Measurements from ENCODE around the gene CPS1.

GRCh38 chr2:210687786-210688470 lies 131.5 kb downstream of the CPS1 start:
- TF ChIP-seq POLR2AphosphoS5 (IDR thresholded peaks at IDR 0.05; ENCODE audit: low read depth, low read length) (no peak), POLR2A (IDR thresholded peaks at IDR 0.05; ENCODE audit: control extremely low read depth in 1 of 2, low read depth in 2 of 2, low read length in 2 of 2) (no peak), CTCF (IDR thresholded peaks at IDR 0.05; ENCODE audit: control extremely low read depth in 1 of 3, insufficient read depth in 1 of 3, low read depth in 1 of 3, low read length in 3 of 3) (no peak), ATF2 (IDR thresholded peaks at IDR 0.05; ENCODE audit: low read length) (no peak), EP300 (IDR thresholded peaks at IDR 0.05; ENCODE audit: borderline replicate concordance in 1 of 2, low read depth in 2 of 2, low read length in 2 of 2) (no peak), TCF12 (IDR thresholded peaks at IDR 0.05; ENCODE audit: low read depth, low read length) (no peak), RNF2 (IDR thresholded peaks at IDR 0.05; ENCODE audit: borderline replicate concordance, low read depth, low read length, missing control alignments, poor library complexity, severe bottlenecking) (no peak), SIX5 (IDR thresholded peaks at IDR 0.05; ENCODE audit: low read depth, low read length) (no peak), RXRA (IDR thresholded peaks at IDR 0.05; ENCODE audit: insufficient read depth, low read depth, low read length) (no peak), YY1 (IDR thresholded peaks at IDR 0.05; ENCODE audit: low read depth, low read length) (no peak), NRF1 (IDR thresholded peaks at IDR 0.05; ENCODE audit: low read depth, low read length) (no peak)
